ENCODE data around the gene RNF213.

The RNF213 gene

DNA sequence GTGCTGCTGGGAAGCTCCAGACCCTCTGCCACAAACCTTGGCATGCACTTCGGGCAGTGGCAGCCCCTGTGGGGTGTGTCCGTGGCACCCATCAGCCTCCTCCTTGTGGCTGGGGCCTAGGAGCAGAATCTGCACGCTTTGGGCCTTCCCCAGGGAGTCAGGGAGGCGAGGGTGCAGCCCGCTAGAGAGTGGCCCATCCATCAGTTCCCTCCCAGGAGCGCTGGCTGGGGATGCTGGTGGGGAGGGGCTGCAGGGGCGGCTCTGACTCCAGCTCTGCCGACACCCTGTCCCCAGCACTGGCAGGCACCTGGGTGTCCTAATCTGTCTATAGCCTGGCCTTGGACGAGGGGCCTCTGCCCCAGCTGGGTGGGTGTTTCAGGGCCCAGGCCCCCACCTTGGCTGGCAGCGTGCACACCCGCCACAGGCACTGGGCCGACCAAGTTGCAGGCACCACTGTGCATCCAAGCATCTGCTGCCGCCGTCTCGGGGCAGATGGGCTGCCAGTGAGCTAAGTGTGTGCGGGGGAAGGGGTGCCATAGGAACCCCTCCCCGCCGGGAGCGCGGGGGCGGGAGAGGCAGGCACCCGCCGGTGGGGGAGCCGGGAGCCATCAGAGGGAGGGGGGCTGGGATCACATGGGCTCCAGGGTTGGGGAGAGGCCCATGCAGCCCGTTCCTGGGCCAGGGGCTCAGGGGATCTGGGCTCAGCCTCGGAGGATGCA is 184.5 kb downstream of the RNF213 start:
- no peak overlapping the region for H3K27ac ChIP-seq (ENCODE audit: low read depth, low read length)
- H3K27me3 ChIP-seq (ENCODE audit: control insufficient read depth, insufficient read depth, low read length): no peaks in the 10 kb centered on the region
- no peak overlapping the region for H3K9ac ChIP-seq (ENCODE audit: low read length)
- no peaks in the 10 kb centered on the region for H3K4me1 ChIP-seq (ENCODE audit: control insufficient read depth, insufficient read depth, low read length)
- H3K36me3 ChIP-seq (ENCODE audit: control insufficient read depth, insufficient read depth, low read length): no peaks in the 10 kb centered on the region
- H3K4me3 ChIP-seq (ENCODE audit: low read length): no peak overlapping the region

DNA sequence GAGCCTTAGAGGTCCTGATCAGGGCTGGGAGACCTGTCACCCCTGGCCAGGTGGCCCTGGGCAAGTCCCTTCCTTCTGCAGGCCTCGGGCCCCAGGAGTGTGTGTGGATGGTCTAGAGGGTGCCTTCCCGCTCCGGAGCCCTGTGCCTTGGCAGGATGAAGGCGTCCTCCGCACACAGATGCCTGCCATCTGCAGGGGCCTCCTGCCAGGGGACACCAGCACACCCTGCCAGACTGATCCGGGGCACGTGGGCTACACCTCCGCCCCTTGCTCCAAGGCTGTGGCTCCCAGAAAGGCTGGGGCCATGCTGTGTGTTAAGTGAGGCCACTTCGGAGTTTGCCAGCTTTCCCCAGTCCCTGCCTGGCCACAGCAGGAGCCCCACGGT is 185.1 kb downstream of the RNF213 start:
- Histone ChIP-seq H3K36me3 (ENCODE audit: control insufficient read depth, insufficient read depth, low read length) (no peaks in the 10 kb centered on the region), H3K4me1 (ENCODE audit: control insufficient read depth, insufficient read depth, low read length) (peaks cover 4% of the 10 kb centered on the region), H3K4me3 (ENCODE audit: low read length) (no peak overlapping the region), H3K27ac (ENCODE audit: low read depth, low read length) (no peak overlapping the region), H3K9ac (ENCODE audit: low read length) (no peak overlapping the region), H3K27me3 (ENCODE audit: control insufficient read depth, insufficient read depth, low read length) (no peaks in the 10 kb centered on the region)

DNA sequence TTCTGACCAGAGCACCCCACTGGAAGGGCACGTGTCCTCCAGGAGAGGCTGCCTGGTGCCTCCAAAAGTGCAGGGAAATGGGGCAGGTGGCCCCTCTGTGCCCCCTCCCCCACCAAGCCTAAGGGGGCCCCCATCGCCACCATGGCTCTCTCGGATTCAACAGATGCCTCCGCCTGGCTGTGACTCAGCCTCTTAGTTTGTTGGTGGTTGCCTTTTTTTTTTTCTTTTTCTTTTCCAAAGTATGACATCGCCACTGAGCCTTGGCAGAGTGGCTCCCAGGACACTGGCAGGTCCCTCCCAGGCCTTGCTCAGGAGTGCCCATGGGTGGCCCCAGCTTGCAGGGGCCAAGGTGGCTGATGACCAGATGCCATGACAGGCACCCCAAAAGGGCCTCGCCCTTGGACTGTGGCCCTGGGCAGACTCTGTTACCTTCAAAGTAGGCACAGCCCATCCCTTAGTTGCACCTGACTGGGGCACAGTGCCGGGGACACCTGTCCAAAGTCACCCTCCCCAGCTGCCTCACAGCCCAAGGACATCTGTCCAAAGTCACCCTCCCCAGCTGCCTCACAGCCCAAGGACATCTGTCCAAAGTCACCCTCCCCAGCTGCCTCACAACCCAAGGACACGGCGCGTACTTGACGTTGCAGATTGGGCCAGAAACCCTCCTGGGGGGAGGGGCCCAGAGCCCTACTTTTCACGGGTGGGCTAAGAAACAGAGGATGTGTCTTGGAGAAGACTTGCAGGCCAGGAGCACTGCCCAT is 186.2 kb downstream of the RNF213 start:
- no peaks in the 10 kb centered on the region for H3K27me3 ChIP-seq (ENCODE audit: control insufficient read depth, insufficient read depth, low read length)
- no peak overlapping the region for H3K9ac ChIP-seq (ENCODE audit: low read length)
- H3K36me3 ChIP-seq (ENCODE audit: control insufficient read depth, insufficient read depth, low read length): no peaks in the 10 kb centered on the region
- H3K4me1 ChIP-seq (ENCODE audit: control insufficient read depth, insufficient read depth, low read length): peaks cover 7% of the 10 kb centered on the region
- H3K4me3 ChIP-seq (ENCODE audit: low read length): no peak overlapping the region
- no peak overlapping the region for H3K27ac ChIP-seq (ENCODE audit: low read depth, low read length)

DNA sequence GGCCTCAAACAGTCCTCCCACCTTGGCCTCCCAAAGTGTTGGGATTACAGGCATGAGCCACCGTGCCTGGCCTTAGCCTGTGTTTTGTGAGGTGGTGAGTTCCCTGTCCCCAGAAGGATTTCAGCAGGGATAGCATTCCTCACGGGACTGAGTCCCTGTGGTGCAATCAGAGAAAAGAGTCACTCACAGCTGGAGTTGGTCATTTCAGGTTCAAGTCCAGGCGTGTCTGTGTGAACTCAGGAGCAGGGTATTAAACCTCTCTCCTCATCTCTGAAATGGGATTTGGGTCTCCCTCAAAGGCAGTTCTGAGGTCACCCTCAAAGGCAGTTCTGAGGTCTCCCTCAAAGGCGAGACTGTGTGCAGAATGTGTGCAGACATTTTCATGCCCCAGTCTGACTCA is 187.1 kb downstream of the RNF213 start:
- Histone ChIP-seq H3K9ac (ENCODE audit: low read length) (no peak overlapping the region), H3K27me3 (ENCODE audit: control insufficient read depth, insufficient read depth, low read length) (no peaks in the 10 kb centered on the region), H3K4me3 (ENCODE audit: low read length) (no peak overlapping the region), H3K36me3 (ENCODE audit: control insufficient read depth, insufficient read depth, low read length) (no peaks in the 10 kb centered on the region), H3K4me1 (ENCODE audit: control insufficient read depth, insufficient read depth, low read length) (peaks cover 7% of the 10 kb centered on the region), H3K27ac (ENCODE audit: low read depth, low read length) (no peak overlapping the region)

Data from rectal smooth muscle tissue (tissue), 1 donor.